ENCODE results near the gene CDS2.

CDS2 gene

DNA sequence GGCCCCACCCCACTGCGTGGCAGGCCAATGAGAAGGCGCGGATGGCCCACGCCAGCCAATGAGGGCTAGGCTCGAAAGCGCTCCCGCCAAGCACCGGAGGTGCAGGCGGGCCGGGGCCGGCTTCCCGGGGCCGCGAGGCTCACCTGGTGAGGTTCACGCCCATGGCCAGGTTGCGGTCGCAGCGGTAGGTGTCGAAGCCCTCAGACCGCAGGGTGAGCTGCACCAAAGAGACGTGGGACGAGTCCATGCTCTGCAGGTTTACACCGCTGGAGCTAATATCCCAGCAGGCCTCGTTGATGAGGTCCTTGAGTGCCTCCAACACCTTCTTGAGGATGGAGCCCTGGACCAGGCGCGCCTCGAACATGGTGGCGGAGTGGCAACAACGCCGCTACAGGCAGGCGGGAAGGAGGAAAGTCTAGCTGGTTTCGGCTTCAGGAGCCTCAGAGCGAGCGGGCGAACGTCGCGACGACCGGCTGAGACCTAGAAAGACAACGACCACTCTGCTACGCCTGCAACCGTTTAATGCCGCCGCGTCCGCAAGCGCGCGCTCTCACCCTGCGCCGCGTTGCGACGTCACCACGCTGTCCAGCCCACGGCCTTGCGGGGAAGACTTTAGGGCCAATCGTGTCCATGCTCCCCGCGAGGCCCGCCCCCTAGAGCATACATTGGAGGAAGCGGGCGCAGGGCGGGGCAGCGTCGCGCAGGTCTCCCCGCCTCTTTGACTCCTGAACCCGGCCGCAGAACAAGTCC lies 7.2 kb upstream of the CDS2 start, which contains the start of gene PCNA:
Gene PCNA (minus strand): TSS at position 524 of the 750 bp plus-strand sequence. CDS start 160 bp downstream, at position 364.
- DNase-seq = peak; percentile 85 to 100 (median 93)

DNA sequence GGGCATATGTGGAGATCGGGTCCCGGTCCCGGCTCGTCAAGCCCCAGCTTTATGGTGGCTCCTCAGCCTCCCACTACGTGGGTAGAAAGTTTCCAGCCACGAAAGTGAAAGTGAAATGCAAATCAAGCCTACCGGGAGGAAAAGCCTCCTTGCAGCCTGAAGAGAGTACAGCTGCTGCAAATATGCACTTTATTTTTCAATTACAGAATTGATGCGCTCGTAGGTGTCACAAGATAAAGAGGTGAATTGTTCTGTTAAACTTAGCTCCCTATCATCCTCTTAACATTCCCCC lies 6.7 kb upstream of the CDS2 start:
- no peak for DNase-seq

DNA sequence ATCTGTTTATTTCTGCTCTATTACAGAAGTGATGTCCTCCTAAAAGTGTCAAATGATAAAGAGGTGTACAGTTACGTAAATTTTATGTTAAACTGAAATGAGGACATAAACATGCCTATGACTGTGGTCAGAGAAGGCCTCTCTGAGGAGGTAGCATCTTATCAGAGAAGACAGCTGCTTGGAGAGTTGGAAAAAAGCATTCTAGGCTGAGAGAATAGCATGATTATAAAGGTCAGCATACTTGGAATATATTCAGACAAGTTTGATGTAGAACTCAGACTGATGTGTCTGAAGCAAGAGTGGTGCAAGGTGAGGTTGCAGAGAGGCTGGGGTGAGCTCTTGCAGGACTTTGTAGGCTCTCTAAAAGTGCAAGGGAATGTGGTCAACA lies 3.9 kb upstream of the CDS2 start:
- no peak for DNase-seq

DNA sequence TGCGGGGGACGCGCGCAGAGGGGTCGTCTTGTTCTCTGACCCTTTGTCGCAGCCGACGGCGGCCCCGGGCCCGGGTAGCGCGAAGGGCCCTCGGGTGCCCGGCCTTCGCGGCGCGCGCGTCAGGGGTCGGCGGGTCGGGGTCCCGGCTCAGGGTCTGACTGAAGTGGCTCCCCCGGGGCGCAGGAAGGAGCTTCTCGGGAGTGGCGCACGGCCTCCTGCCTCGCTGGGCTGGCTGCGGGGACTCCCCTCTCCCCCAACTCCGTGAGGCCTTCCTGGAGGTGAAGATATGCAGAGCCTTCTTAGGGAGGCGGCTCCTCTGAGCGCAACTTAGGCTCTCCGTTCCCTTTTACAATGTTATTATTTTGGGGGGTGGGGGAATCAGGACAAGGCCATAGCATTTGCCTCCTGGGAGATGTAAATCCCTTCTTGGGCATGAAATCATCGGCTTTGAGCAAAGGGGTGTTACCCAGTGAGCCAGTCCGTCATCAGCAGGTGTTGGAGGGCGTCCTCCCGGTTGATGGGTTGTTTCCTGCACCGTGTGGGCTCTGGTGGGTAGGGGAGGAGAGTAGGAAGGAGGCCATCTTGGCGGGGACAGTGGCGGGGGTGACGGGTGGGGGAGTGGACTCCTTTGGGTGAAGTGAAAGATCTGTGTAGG lies 523 bp downstream of the CDS2 start:
- DNase-seq = peak; percentile 44 to 90 (median 73)

DNA sequence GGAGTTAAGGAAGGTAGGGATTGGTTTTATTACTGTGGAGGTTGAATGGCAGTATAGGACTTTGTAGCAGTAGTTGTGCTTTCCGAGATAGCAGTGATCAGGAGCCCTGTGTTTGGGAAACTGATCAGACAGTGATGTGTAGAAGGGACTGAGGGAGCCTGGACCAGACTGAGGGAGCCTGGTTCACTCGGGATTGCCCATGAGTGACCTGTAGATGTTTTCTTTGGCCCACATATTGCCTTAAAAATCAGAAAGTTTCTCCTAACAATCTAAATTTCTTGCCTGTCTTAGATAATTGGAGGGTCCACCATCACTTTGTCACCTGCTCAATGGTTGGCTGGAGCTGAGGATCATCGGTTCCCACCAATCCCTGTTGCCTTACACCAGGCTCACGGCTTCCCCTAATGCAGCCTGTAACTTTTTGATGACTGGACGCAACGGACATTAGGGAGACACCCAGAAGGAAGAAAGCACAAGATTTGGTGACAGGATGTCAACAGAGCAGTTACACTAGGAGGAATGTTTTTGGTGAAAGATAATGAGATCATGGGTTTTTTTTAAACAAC lies 1.1 kb downstream of the CDS2 start:
- DNase-seq = no peak

DNA sequence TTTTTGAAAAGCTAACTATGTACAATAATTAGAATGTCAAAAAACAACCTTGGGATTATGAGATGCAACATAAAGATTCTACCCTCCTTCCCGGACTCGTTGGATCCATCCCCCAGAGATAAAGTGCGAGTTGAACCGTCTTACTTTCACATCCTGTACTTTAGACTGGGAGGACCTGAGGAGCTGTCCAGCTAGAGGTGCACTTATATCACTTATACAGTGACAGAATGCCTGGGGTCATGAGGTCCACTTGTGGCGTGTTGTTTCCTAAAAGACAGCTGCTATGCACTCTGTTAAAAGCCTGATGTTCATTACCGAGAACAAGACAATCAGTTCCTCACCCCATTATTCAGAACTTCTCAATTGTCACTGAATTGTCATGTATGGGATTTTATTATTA lies 2.1 kb downstream of the CDS2 start:
- DNase-seq = no peak

DNA sequence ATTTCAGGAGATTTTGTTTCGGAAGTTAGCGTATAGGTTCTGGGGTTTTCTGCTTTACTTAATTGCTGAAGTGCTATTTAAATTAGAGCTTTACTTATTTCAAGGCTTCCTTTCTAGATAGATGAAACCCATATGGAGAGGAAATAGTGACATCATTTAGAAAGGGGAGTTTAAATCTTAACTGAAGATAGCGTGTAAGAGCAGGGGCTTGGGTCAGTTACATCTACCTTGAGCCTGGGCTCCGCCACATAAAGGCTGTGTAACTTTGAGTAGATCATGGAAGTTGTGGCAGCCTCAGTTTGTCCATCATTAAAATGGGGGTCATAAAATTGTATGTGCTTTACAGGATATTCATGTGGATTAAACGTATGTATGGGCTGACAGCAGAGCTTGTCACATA lies 4.7 kb downstream of the CDS2 start:
- DNase-seq = no peak

DNA sequence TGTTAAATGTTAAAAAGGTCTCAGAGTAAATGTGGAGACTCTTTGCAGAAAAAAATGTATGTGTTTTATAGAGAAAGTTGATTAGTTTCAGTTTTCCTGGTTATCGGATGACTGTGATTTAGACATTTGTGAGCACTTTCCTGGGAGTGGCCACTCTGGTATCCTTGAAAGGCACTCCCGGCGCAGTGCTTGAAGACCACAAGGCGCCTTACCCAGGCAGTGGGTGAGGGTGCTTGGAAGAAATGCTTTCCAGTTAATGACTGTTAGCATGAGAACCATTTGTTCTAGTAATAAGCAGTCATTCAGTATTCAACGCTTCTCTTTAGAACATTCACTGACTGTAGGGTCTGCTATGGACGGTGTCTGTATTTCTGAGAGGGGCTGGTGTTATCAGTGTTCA lies 7.2 kb downstream of the CDS2 start:
- no peak for DNase-seq

DNA sequence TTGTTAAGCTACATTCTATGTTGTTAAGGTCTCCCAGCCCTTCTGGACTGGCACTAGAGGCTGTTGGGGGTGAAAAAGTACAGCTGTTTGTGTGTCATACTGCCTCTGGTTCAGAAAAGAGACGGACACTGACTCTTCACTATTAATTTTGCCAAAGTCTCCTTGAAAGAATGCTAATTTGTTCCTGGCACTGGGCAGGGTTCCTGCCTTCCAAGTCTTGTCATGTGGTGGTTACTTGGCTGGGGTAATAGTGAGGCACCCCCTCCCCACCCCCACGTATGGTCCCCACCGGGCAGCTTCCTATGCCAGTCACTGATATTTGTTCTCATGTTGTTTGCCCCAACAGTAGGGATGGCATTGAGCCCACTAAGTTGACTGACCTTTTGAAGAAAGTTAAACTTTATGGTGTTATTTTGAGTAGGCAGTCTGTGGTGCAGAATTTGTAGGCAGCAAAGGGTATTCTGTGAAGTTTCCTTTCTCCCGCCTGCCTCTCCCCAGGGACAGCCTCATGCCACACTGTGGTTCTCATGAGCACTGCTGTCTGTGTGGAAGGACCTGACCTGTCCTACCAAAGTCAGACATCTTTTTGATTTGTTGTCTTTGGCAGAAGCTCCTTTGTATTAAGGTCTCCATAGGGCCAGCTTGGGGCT lies 8.7 kb downstream of the CDS2 start:
- no peak for DNase-seq

DNA sequence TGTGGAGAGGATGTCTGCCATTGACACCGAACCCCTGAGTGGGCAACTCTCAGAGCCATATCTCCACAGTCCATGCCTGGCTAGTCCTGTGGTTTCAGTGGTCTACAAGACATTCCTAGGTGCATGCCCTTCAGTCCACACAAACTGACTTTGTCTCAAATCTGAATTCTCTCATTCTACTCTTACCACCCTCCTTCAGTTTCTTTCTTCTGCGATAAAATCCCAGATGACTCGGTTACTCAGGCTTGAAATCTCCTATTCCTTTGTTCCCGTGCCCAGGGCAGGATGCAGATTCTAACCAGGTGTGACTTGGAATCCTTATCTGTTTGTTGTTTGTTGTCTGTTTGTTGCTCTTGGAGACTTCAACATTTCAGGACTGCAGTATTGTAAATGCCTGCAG lies 9.3 kb downstream of the CDS2 start:
- DNase-seq = no peak

DNA sequence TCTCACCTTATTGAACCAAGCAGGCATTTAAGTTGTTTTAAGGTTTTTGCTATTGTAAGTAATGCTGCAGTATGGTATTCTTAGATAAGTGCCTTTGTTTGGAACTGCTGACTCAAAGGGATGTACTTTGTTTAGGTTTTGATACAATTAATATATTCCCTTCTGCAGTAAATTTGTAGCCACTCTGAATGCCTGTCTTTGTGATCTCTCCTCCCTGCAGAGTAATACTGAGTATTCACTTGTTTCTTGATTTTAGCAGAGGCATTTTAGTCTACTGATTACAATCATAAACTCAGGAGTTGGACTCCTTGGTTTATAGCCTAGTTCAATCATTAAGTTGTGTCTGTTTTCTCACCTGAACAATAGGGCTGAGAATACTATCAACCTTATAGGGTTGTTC lies 13.4 kb downstream of the CDS2 start:
- DNase-seq = no peak

DNA sequence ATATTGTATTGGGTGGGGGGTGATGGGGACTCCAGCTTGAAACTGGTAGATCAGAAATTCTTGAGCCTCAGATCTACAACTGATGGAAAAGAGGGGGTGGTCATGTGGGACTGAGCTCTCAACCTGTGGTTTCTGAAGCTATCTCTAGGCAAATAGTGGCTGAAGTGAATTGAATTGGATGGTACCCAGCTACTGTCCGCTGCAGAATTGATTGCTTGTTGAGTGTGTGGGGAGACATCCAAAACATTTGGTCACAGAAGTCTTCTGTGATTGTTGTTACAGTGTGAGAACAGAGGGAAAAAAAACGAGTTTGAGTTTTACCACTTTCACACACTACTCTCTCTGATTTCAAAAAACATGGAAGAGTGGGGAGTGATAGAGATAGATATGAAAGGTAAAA lies 14.8 kb downstream of the CDS2 start:
- DNase-seq = no peak

DNA sequence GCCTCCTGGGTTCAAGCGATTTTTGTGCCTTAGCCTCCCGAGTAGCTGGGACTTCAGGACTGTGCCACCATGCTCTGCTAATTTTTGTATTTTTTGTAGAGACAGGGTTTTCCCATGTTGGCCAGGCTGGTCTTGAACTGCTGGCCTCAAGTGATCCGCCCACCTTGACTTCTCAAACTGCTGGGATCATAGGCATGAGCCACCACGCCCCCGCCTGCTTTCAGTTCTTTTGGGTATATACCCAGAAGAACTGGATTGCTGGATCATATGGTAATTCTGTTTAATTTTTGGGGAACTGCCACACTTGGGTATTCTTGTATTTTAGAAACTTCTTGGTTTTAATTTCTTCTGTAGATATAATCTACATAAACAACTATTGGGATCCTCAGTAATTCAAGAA lies 17.0 kb downstream of the CDS2 start:
- DNase-seq = no peak

DNA sequence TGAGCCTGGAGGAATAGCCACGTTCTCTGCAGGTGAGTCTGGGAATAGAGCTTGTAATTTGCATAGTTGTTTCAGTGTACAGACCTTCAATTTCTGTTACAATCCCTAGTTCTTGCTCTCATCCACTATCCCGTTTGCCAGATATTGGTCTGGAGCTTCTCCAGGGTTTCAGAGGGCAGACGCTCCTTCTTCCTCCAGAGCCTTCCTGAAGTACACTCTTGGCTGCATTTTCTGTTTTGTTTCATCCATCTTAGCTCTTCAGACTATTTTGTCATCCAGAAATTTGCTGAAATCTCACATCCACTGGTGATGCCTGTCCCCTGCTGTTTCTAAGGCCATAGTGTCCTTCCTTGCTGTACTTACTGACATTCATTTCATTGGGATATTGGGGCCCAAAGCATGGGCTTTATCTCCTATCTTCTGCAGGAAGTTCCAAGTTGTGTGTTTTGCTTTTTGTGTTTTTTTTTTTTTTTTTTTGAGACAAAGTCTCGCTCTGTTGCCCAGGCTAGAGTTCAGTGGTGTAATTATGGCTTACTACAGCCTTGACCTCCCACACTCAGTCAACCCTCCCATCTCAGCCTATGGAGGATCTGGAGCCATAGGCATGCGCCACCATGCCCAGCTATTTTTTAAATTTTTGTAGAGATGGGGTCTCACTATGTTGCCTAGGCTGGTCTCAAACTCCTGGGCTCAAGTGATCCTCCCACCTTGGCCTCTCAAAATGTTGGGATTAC lies 18.7 kb downstream of the CDS2 start:
- no peak for DNase-seq

DNA sequence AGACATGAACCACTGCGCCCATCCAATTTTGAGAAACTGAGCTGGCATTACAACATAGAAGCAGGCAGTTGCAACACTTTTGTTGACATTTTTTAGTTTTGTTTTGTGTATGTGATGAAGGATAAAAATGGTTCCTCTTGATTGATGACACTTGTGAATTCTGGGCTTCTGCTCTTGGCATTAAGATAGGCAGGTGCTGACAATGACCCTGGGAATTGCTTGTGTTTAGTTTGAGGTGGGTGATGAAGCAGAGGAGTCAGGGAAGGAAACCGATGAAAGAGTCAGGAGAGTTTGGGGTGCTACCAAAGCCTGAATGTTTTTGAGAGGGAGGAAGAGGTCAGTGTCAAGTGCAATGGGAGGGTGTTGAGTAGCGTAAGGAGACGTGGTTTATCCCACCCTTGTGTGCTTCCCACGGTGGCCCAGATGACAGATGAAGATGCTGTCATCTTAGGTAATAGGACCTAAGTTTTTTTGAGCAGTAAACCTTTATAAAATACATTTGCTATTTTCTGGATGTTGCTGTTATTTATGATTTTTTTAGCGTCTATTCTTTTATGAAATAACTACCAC lies 19.4 kb downstream of the CDS2 start:
- no peak for DNase-seq

DNA sequence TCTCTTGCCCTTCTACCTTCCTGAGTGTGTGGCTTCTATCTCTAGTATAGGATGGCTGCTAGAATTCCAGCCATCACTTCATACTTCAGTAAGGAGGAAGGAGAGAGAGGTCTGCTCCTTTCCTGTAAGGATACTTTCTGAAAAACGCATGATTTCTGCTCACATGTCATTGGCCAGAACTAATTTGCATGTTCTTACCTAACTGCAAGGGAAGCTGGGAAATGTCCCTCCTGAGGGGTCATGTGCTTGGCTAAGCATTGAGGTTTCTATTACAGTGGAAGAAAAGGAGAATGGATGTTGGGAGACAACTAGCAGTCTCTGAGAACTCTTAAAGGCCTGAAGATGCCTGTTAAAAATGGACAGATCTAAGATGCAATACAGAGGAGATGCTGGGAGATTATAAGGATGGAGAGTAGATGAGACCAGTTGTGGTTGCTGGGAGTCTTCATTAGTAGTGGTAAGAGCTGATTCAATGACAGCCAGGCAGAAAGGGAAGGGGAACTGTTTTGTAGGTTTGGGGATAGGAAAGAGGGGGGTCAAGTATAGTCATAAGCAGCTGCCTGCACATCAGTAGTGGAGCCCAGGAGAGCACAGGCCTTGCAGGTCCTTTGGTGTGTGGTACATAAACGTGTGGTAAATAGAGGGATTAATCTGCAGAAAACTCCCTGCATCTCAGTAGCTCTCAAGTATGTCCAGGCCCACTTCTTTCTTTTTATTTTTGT lies 20.2 kb downstream of the CDS2 start:
- DNase-seq = no peak

DNA sequence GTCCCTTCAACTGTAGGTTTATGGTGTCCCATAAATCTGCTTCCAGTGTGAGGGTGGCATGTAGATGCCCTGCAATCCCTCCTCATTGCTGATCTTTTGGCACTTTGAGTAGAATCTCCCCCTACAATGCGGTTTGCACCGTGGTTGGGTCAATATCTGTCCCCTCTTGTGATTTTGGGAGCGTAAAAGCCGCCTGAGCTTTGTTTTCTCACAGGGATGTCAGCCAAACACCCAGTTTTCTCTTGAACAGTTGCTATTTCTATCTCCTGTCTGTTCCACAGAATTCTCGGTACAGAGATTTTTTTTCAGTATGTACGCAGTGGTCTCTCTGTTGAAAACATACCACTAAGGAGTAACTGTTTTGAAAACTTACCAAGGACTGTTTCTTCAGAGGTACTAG lies 21.8 kb downstream of the CDS2 start:
- DNase-seq = no peak

DNA sequence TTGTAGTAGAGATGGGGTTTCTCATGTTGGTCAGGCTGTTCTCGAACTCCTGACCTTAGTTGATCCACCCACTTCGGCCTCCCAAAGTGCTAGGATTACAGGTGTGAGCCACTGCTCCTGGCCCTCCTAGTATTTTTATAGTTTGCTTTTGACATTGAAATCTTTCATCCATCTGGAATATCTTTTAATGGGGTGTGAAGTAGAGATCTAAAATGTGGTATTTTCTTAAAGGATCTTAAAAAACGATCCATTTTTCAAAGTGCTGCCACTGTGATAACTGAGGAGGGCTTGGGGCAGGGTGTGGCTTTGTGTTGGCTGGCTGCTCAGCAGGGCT lies 23.1 kb downstream of the CDS2 start:
- no peak for DNase-seq

DNA sequence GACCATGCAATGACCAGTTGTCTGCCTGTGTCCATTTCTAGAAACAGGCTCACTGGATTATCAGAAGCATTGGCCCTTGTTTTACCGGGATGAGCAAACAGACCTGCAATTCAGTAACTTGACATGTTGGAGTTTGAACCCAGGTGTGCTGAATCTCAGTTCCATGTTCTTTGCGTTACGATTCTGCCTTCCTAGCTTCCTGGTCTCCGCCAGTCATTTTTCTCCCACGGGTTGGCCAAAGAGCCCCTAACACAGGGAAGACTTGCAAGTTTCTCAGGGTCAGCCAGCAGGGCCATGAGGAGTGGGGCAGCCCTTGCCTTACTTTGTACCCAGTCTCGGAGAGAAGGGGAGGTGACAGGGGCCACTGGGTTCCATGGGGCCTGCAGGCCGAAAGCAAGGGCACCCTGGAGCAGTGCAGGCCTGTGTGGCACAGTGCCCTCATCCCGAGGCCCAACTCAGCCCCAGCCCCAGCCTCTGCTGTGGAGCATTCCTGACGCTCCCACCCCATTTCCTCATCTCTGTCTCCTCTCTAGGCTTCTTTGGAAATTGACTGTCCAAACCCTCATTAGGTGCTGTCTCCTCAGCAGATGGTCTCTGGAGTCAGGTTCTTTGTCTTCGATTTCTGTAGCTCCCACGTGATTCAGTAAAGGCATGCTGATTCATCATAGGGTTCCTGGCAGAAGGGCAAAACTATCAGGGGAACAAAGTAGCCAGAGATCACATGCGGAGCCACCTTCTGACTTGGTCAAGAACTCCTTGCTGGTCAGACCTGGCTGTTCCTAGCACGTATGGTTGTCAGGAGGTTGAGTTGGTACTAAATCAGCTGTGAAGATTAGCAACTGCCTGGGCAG lies 23.6 kb downstream of the CDS2 start:
- no peak for DNase-seq

DNA sequence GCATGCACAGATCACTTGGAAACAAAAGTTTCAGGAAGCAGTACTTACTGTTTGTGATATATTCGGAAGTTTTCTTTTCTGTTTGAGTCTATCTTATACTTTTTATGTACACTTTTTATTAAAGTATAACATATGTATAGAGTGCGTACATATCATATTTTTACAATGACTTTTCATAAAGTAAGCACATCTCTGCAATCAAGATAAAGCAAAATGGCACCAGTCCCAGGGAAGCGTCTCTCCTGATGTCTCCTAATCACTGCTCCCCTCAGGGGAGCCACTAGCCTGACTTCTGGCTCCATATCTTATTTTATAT lies 26.3 kb downstream of the CDS2 start:
- no peak for DNase-seq

Measured in T-helper 2 cell (primary cell).